Prostate gland (tissue), 2 donors: ENCODE data around the gene CRTAC1. TPM values are rescaled to one million over a fixed set of nuclear protein-coding genes. Genes with fewer than 3 reads are reported as not detected.

ENCODE experiments used
- DNase-seq: peaks from one replicate; pipeline ENCODE4 v3.0.0-alpha.2; 2019; ENCODE audit warnings: low spot score
- H3K27ac ChIP-seq, 2 donors: fragments of 200-600 bp; sonication (generic); 2 replicates each; pipeline ENCODE4 v1.5.1; 2017 to 2019
- H3K27me3 ChIP-seq: fragments of 200-600 bp; sonication (generic); replicated peaks from 2 replicates; pipeline ENCODE4 v1.5.1; 2019; ENCODE audit not compliant: insufficient read depth
- H3K36me3 ChIP-seq, 2 donors: fragments of 200-600 bp; sonication (generic); 1 replicate in 1 of 2; 2 replicates in 1 of 2; pipeline versions ENCODE4 v1.5.1 to v1.8.1; 2017 to 2019
- H3K4me1 ChIP-seq: fragments of 200-600 bp; sonication (generic); replicated peaks from 2 replicates; pipeline ENCODE4 v1.5.1; 2019
- H3K4me3 ChIP-seq, 2 donors: fragments of 200-600 bp; sonication (generic); 2 replicates each; pipeline ENCODE4 v1.5.1; 2017 to 2019
- H3K9me3 ChIP-seq: fragments of 200-600 bp; sonication (generic); 2 replicates; pipeline ENCODE4 v1.5.1; 2017
- POLR2A ChIP-seq: fragments of 450-650 bp; IDR thresholded peaks from one replicate; pipeline ENCODE4 v1.6.1; 2016; ENCODE audit warnings: antibody characterized with exemption, mild to moderate bottlenecking
- POLR2AphosphoS5 ChIP-seq: sonication (generic); formaldehyde crosslinking; IDR thresholded peaks from one replicate; pipeline ENCODE4 v1.6.1; 2017; ENCODE audit warnings: antibody characterized with exemption
- WGBS: methylation state at CpG from one replicate; pipeline ENCODE4 v1.1.5; 2018; 5-methylcytosine and 5-hydroxymethylcytosine counted together
- intact Hi-C: fragments of 100-400 bp; cut with DNase I; formaldehyde crosslinking; loops from one replicate; pipeline ENCODE4 v1.14.2; 2022
- total RNA-seq, 2 donors: library from RNA; depleted of rRNA; stranded (reverse); fragments of >200 nt; gene quantifications; one replicate each; pipeline ENCODE4 v1.1.0, GENCODE V29; 2016
- TF ChIP-seq, protein P1 (sequence below), 4 experiments: fragments of 200-600 bp in 2 of 4; fragments of 450-650 bp in 2 of 4; sonication (generic) in 2 of 4; IDR thresholded peaks; 1 replicate in 3 of 4; 2 replicates in 1 of 4; pipeline ENCODE4 v1.5.1; 2016 to 2019; ENCODE audit warnings: antibody characterized with exemption in 4 of 4, mild to moderate bottlenecking in 2 of 4, moderate library complexity in 2 of 4

The CRTAC1 gene
- total RNA-seq, 2 donors from 2014 or later, result 3.8 to 8.9 TPM

DNA sequence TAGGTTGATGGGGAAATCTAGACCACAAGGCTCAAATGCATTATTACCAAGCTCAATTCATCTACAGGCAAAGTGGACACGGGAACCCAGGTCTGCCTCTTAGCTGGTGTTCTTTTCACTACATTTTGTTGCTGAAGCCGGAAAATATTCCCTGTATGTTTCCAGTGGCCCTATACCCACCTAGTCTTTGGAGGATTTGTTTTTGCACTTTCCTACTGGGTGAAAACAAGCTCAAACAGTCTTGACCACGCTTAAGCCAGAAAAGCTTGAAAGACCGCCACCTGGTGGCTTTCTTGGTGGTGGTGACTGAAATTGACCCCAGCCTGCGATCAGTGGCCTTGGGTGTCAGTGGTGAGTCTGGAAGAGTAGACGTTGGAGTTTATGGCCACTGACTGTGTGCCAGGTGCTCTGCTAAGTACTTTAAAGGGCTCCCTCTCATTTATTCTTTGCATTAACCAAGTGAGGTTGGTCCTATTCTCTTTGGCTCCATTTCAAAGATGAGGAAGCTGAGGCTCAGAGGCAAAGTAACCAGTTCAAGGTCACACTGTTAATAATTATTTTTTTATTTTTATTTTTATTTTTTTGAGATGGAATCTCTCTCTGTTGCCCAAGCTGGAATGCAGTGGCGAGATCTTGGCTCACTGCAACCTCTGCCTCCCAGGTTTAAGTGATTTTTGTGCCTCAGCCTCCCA, 11.1 kb upstream of the CRTAC1 start:
- H3K4me1 ChIP-seq, result no peaks in the 10 kb centered on the region
- WGBS, result 26% methylated on average over 7 of the region's 7 CpGs
- no peak overlapping the region for H3K4me3 ChIP-seq
- DNase-seq, result peak; percentile 57
- no peaks in the 10 kb centered on the region for H3K27me3 ChIP-seq
- TF ChIP-seq POLR2AphosphoS5, result peak; percentile 18
- TF ChIP-seq POLR2A, result no peak
- TF ChIP-seq, protein P1, sequence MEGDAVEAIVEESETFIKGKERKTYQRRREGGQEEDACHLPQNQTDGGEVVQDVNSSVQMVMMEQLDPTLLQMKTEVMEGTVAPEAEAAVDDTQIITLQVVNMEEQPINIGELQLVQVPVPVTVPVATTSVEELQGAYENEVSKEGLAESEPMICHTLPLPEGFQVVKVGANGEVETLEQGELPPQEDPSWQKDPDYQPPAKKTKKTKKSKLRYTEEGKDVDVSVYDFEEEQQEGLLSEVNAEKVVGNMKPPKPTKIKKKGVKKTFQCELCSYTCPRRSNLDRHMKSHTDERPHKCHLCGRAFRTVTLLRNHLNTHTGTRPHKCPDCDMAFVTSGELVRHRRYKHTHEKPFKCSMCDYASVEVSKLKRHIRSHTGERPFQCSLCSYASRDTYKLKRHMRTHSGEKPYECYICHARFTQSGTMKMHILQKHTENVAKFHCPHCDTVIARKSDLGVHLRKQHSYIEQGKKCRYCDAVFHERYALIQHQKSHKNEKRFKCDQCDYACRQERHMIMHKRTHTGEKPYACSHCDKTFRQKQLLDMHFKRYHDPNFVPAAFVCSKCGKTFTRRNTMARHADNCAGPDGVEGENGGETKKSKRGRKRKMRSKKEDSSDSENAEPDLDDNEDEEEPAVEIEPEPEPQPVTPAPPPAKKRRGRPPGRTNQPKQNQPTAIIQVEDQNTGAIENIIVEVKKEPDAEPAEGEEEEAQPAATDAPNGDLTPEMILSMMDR (IDR thresholded peaks at IDR 0.05), result peak in 3 of 4 experiments; percentile 67 to 69 (median 68)
- H3K27ac ChIP-seq, result no peak overlapping the region
- H3K36me3 ChIP-seq, result no peaks in the 10 kb centered on the region
- no peaks in the 10 kb centered on the region for H3K9me3 ChIP-seq
- intact Hi-C loops, result loop anchor here (10.0 kb wide), 1 partner anchor 247 kb away; no protein-coding TSS in a partner anchor

DNA sequence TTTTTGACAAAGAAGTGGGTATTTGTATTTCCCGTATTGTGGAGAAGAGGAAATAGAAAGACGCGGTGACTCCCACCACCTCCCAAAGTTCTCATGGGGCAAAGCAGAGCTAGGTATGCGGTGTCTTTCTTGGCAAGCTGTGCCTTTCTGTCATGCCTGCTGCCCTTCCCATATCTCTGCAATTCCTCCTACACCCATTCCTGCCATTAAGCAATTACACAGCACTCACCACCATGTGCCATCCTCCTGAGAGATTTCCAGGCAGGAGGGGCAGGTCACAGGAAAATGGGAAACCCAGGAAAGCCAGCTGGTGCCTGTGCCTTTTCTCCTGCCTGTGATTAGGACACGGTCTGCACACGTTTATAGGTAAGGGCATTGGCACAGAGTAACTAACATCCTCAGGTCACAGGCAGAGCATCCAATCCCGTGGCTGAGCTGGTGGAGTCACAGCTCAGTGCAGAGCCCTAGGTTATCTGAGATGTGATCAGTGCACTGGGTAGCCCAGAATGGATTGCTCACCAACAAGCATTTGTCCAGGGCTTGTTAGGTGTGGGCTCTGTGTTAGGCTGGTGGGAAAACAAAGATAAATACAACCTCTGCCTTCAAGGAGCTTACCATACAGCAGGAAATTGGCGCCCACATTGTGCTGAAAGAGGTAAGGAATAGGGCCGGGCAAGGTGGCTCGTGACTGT, 9.4 kb upstream of the CRTAC1 start:
- intact Hi-C loops, result loop anchor here (10.0 kb wide), 1 partner anchor 245 kb away; no protein-coding TSS in a partner anchor
- DNase-seq, result no peak
- no peaks in the 10 kb centered on the region for H3K4me1 ChIP-seq
- H3K4me3 ChIP-seq, result no peak overlapping the region
- TF ChIP-seq POLR2A, result no peak
- TF ChIP-seq, protein P1 (IDR thresholded peaks at IDR 0.05), result no peak
- no peak for TF ChIP-seq POLR2AphosphoS5
- 65% methylated on average over 10 of the region's 10 CpGs for WGBS
- H3K27me3 ChIP-seq, result no peaks in the 10 kb centered on the region
- H3K27ac ChIP-seq, result no peak overlapping the region
- H3K36me3 ChIP-seq, result no peaks in the 10 kb centered on the region
- no peaks in the 10 kb centered on the region for H3K9me3 ChIP-seq

DNA sequence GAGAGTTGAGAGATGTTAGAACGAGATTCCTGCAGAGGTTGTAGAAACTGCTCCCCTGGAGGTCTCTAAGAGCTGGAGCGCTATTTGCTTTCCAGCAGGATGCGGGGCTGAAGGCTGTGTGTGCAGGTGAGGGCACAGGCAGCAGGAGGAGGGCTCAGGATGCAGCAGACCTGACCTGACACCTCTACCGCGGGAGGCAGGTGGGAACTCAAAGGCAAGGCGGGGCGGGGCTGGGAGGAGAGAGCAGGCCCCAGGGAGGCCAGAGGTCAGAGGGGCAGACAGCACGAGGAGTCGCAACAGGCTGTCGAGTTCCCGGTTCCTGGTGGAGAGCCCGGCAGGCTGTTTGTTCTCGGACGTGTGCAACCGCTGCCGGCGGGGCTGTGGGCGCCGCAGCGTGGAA, 7.9 kb upstream of the CRTAC1 start:
- Histone ChIP-seq H3K4me3 (no peak overlapping the region), H3K27ac (no peak overlapping the region), H3K27me3 (no peaks in the 10 kb centered on the region), H3K36me3 (no peaks in the 10 kb centered on the region), H3K9me3 (no peaks in the 10 kb centered on the region), H3K4me1 (no peaks in the 10 kb centered on the region)
- no peak for DNase-seq
- 20% methylated on average over 20 of the region's 20 CpGs for WGBS
- TF ChIP-seq POLR2A (no peak), POLR2AphosphoS5 (no peak)
- TF ChIP-seq, protein P1 (IDR thresholded peaks at IDR 0.05), result no peak
- intact Hi-C loops, result no loop called here

DNA sequence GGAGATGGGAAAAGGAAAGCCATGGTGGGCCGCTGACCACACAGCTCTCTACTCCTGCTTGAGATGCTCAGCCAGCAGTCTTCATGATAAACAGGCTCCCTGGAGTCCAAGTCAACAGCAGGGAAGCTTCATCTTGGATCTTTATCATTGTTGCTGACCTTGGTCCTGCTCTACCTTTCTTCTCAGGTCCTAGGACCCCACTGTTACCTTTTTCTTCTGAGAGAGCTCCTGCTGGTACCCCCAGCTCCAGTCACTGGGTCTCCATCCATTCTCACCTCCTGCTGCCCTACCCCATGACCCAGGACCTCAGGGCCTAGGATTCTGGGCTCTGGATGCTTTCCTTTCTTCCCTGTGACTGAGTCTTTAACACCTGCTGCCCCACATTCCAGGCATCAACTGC, 5.2 kb upstream of the CRTAC1 start:
- WGBS, result 19% methylated on average over 1 of the region's 1 CpG
- TF ChIP-seq, protein P1 (IDR thresholded peaks at IDR 0.05), result no peak
- TF ChIP-seq POLR2A, result no peak
- no peak for TF ChIP-seq POLR2AphosphoS5
- no peak overlapping the region for H3K4me3 ChIP-seq
- DNase-seq, result no peak
- no peak overlapping the region for H3K27ac ChIP-seq
- H3K9me3 ChIP-seq, result no peaks in the 10 kb centered on the region
- H3K36me3 ChIP-seq, result no peaks in the 10 kb centered on the region
- no peaks in the 10 kb centered on the region for H3K4me1 ChIP-seq
- intact Hi-C loops, result no loop called here
- no peaks in the 10 kb centered on the region for H3K27me3 ChIP-seq
